Upper lobe of right lung (tissue), 1 donor: ENCODE measurements around the gene VWA5B1. TPM values are rescaled to one million over a fixed set of nuclear protein-coding genes. Genes with fewer than 3 reads are reported as not detected.

Experiments
- ATAC-seq: fragments of 200-7000 bp; cut with Tn5 transposase; one replicate; pipeline ENCODE4 v1.9.1; 2020; ENCODE audit warnings: mild to moderate bottlenecking, moderate library complexity
- DNase-seq: peaks from one replicate; pipeline ENCODE4 v3.0.0-alpha.2; 2020
- H3K27ac ChIP-seq: fragments of 200-600 bp; one replicate; pipeline ENCODE4 v1.8.0; 2022
- H3K27me3 ChIP-seq: fragments of 200-600 bp; one replicate; pipeline ENCODE4 v1.8.0; 2022; ENCODE audit warnings: mild to moderate bottlenecking
- H3K36me3 ChIP-seq: fragments of 200-600 bp; one replicate; pipeline ENCODE4 v1.8.0; 2022
- H3K4me1 ChIP-seq: fragments of 200-600 bp; one replicate; pipeline ENCODE4 v1.8.0; 2022
- H3K4me3 ChIP-seq: fragments of 200-600 bp; one replicate; pipeline ENCODE4 v1.8.0; 2022; ENCODE audit warnings: mild to moderate bottlenecking
- H3K9me3 ChIP-seq: fragments of 200-600 bp; one replicate; pipeline ENCODE4 v1.8.0; 2022
- intact Hi-C: fragments of 100-400 bp; cut with DNase I; formaldehyde crosslinking; loops from one replicate; pipeline ENCODE4 v1.11.0; 2022
- total RNA-seq: library from RNA; stranded (reverse); fragmentation: NEBNext Ultra II Directional; extraction: Animal tissue kit (Norgen Biotek cat#: 25700); gene quantifications from one replicate; pipeline ENCODE4 v1.2.1, GENCODE V29; 2021
- TF ChIP-seq, protein P1 (sequence below): fragments of 200-600 bp; IDR thresholded peaks from one replicate; pipeline ENCODE4 v1.8.0; 2022; ENCODE audit warnings: antibody characterized with exemption
- donor health status: DM: no; HTN: yes; CAD: no; lungs with severe emphysema.

The VWA5B1 gene
- total RNA-seq, 1 donor from 2014 or later, result 0.09 TPM

GRCh38 chr1:20381045-20381641 is 90.5 kb downstream of the VWA5B1 start:
- intact Hi-C loops, result no loop called here
- Histone ChIP-seq H3K9me3 (no peaks in the 10 kb centered on the region), H3K27ac (no peak overlapping the region), H3K4me1 (no peaks in the 10 kb centered on the region), H3K27me3 (peaks cover 15% of the 10 kb centered on the region), H3K4me3 (no peak overlapping the region), H3K36me3 (no peaks in the 10 kb centered on the region)
- ATAC-seq (no peak), DNase-seq (no peak)
- TF ChIP-seq, protein P1, sequence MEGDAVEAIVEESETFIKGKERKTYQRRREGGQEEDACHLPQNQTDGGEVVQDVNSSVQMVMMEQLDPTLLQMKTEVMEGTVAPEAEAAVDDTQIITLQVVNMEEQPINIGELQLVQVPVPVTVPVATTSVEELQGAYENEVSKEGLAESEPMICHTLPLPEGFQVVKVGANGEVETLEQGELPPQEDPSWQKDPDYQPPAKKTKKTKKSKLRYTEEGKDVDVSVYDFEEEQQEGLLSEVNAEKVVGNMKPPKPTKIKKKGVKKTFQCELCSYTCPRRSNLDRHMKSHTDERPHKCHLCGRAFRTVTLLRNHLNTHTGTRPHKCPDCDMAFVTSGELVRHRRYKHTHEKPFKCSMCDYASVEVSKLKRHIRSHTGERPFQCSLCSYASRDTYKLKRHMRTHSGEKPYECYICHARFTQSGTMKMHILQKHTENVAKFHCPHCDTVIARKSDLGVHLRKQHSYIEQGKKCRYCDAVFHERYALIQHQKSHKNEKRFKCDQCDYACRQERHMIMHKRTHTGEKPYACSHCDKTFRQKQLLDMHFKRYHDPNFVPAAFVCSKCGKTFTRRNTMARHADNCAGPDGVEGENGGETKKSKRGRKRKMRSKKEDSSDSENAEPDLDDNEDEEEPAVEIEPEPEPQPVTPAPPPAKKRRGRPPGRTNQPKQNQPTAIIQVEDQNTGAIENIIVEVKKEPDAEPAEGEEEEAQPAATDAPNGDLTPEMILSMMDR, result no peak

GRCh38 chr1:20381961-20382360 is 91.3 kb downstream of the VWA5B1 start:
- no peak overlapping the region for H3K27ac ChIP-seq
- no peak for ATAC-seq
- no peaks in the 10 kb centered on the region for H3K4me1 ChIP-seq
- peaks cover 14% of the 10 kb centered on the region for H3K27me3 ChIP-seq
- no peak for DNase-seq
- TF ChIP-seq, protein P1, result no peak
- H3K4me3 ChIP-seq, result no peak overlapping the region
- H3K9me3 ChIP-seq, result no peaks in the 10 kb centered on the region
- no peaks in the 10 kb centered on the region for H3K36me3 ChIP-seq
- intact Hi-C loops, result no loop called here

DNA sequence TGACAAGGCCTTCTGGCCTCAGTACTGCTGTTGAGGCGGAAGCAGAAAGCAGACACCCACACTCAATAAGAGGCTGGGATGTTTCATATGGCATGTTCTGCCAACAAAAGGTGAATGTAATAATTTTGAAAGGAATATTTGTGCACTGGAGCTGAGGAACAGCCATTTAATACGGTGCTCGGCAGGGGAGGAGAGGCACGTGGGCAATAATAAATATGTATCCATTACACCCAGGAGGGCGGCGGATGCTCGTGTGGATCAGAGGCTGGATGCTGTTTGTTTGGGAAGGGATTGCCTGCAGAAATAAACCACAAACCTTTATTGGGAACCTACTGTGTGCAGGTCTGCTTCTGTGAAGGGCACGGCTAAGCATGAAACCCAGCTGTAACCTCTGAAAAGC is 92.0 kb downstream of the VWA5B1 start:
- ATAC-seq (no peak), DNase-seq (no peak)
- no peaks in the 10 kb centered on the region for H3K36me3 ChIP-seq
- no peaks in the 10 kb centered on the region for H3K4me1 ChIP-seq
- H3K27ac ChIP-seq, result no peak overlapping the region
- peaks cover 22% of the 10 kb centered on the region for H3K27me3 ChIP-seq
- H3K4me3 ChIP-seq, result no peak overlapping the region
- H3K9me3 ChIP-seq, result no peaks in the 10 kb centered on the region
- TF ChIP-seq, protein P1, result no peak
- intact Hi-C loops, result no loop called here

- Histone ChIP-seq H3K9me3 (no peaks in the 10 kb centered on the region), H3K4me3 (no peak overlapping the region), H3K27ac (no peak overlapping the region), H3K4me1 (no peaks in the 10 kb centered on the region), H3K36me3 (no peaks in the 10 kb centered on the region), H3K27me3 (peaks cover 31% of the 10 kb centered on the region)
- intact Hi-C loops, result no loop called here
- ATAC-seq (no peak), DNase-seq (no peak)
- TF ChIP-seq, protein P1, result no peak
Observed at GRCh38 chr1:20383631-20384030, 93.0 kb downstream of the VWA5B1 start.

DNA sequence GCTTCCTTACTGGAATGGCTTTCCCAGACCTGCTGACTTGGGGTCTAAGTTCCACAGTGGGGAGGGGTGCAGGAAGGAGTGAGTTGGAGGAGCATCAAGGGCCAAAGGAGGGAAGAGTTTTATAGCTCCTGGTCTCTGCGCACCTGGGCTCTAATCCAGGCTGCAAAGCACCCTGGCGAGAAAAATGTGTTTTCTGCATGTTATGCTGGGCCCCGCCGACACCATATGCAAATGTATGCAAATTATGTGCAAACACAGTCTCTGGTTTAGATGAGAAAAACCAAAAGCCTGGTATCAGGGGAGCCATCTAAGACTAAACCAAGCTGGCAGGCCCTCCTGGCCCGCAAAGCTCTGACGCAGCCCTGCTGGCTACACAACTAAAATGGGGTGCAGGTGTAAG is 95.0 kb downstream of the VWA5B1 start:
- H3K9me3 ChIP-seq, result no peaks in the 10 kb centered on the region
- TF ChIP-seq, protein P1, result no peak
- no peak overlapping the region for H3K4me3 ChIP-seq
- ATAC-seq (no peak), DNase-seq (no peak)
- H3K4me1 ChIP-seq, result no peaks in the 10 kb centered on the region
- intact Hi-C loops, result no loop called here
- no peak overlapping the region for H3K27ac ChIP-seq
- peaks cover 32% of the 10 kb centered on the region for H3K27me3 ChIP-seq
- H3K36me3 ChIP-seq, result no peaks in the 10 kb centered on the region
